Activated naive CD8-positive, alpha-beta T cell treated with anti-CD3 and anti-CD28 coated beads, Interleukin-2, amount 10 ng/mL, durations not matched to agents 7 days and 5 days (primary cell): ENCODE data around the gene DDB1. TPM values are rescaled to one million over a fixed set of nuclear protein-coding genes. Genes with fewer than 3 reads are reported as not detected.
A peak's percentile ranks its signal among the peaks of the same experiment; 100 is the strongest.
"Not testable (repeated sequence)": the region's sequence is repeated elsewhere in the genome, so short reads cannot be mapped to it uniquely, and the experiment has no call there.

Experiments
- ATAC-seq: fragments of 150-1000 bp; cut with Tn5 transposase; one replicate; pipeline ENCODE4 v1.10.0; 2021; ENCODE audit warnings: low read depth, moderate library complexity
- POLR2A ChIA-PET: fragments of 350-600 bp; sonication (Branson Sonifier 250); formaldehyde crosslinking; loops from one replicate; lab custom pipeline; 2021; ENCODE audit warnings: antibody characterized with exemption; lab: Charles Lee
- DNase-seq: peaks from one replicate; pipeline ENCODE4 v3.0.0; 2021
- H3K27ac Mint-ChIP-seq: one replicate; pipeline ENCODE4 v1.8.0; 2022; ENCODE audit warnings: mild to moderate bottlenecking, mixed read lengths
- H3K27me3 Mint-ChIP-seq: one replicate; pipeline ENCODE4 v1.8.0; 2022; ENCODE audit warnings: mild to moderate bottlenecking, moderate library complexity, mixed read lengths
- H3K36me3 Mint-ChIP-seq: one replicate; pipeline ENCODE4 v1.8.0; 2021; ENCODE audit warnings: mild to moderate bottlenecking, mixed read lengths
- H3K4me1 Mint-ChIP-seq: one replicate; pipeline ENCODE4 v1.8.0; 2021; ENCODE audit warnings: mixed read lengths
- H3K4me3 Mint-ChIP-seq: one replicate; pipeline ENCODE4 v1.8.0; 2022; ENCODE audit warnings: mild to moderate bottlenecking, moderate library complexity, mixed read lengths
- H3K9me3 Mint-ChIP-seq: one replicate; pipeline ENCODE4 v1.8.0; 2021; ENCODE audit warnings: mixed read lengths
- total RNA-seq, 2 experiments: library from RNA; stranded (reverse); gene quantifications; one replicate each; pipeline ENCODE4 v1.2.3, GENCODE V29; 2021

Gene DDB1
- total RNA-seq, 2 experiments from 2014 or later: 168 to 181 TPM

DNA sequence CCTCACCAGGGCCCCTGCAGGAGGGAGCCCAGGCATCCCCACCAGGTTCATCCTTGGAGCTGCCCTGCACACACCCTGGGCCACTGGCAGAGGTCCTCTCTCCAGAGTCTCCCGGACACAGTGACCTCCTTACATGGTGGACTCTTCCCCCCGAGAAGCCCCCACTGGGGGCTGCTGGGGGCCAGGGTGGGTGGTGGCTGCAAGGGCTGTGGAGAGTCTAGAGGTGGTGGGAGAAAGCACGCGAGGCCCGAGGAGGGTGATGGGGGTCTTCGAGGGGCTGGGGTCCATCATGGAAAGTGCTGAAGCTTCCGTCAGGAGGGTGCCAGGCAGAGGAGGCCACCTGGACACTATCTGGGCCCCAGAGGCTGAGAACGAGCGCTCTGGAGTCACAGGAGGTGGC is 74.4 kb downstream of the DDB1 start:
- POLR2A ChIA-PET: no interaction called here
- Mint-ChIP-seq H3K27ac (no peak overlapping the region), H3K9me3 (no peaks in the 10 kb centered on the region), H3K4me1 (no peaks in the 10 kb centered on the region), H3K36me3 (no peaks in the 10 kb centered on the region), H3K27me3 (no peaks in the 10 kb centered on the region), H3K4me3 (no peak overlapping the region)
- ATAC-seq (no peak), DNase-seq (no peak)

DNA sequence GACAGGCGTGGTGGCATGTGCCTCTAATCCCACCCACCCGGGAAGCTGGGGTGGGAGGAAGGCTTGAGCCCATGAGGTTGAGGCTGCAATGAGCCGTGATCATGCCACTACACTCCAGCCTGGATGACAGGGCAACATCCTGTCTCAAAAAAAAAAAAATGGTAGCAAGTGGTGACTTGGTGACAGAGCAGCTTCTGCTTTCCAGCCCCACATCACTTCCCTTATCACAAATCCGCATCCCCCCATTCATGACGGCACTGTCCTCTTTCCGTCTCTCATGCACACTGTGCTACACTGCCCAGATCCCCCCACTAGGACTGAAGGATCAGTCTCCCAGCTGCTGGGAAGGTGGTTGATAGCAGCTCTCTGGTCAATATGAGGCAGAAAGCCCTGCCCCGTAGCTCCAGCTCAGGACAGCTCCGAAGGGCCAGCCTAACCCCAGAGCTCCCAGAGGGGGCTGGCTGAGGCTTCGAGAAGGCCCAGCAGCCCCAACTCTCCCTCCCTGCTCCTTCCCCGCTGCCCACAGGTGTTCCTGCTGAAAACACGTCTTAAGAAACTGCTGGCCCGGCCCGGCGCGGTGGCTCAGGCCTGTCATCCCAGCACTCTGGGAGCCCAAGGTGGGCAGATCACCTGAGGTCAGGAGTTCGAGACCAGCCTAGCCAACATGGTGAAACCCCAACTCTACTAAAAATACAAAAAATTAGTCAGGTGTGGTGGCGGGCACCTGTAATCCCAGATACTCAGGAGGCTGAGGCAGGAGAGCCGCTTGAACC is 76.0 kb downstream of the DDB1 start:
- no peaks in the 10 kb centered on the region for H3K27me3 Mint-ChIP-seq
- no peak overlapping the region for H3K4me3 Mint-ChIP-seq
- no peaks in the 10 kb centered on the region for H3K4me1 Mint-ChIP-seq
- H3K9me3 Mint-ChIP-seq: no peaks in the 10 kb centered on the region
- H3K27ac Mint-ChIP-seq: no peak overlapping the region
- DNase-seq (no peak), ATAC-seq (no peak)
- no peaks in the 10 kb centered on the region for H3K36me3 Mint-ChIP-seq
- POLR2A ChIA-PET: interaction anchor here (0.6 kb wide), 1 partner anchor 63 kb away, joined by 5 read pairs; no protein-coding TSS in a partner anchor

DNA sequence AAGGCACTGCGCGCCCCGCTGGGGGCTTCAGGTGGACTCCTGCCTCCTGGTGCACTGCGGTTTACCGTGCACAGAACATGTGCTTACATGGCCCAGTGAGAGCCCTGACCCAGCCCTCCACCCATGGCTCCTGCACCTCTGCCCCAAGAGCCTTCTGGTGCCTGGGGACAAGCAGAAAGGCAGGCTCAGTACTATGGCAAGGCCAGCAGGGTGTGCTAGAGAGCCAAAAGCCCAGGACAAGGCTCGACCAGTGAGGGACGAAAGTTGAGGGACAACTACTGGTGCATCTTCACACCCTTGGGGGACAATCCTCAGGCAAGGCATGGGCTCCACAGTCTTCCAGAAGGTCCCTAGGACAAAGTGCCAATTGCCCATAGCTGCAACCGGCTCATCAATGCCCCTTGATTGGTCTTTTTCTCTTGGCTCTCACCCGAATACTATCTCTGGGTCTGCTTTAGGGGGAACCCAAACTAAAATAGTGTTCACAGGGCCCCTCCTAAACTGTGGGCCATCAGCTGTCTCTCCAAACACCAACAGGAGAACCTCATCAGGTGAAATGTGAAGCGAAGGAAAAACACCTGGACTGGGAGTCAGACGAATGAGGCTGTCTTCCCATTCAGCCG is 78.4 kb downstream of the DDB1 start:
- peak; percentile 96 for ATAC-seq
- H3K27ac Mint-ChIP-seq: no peak overlapping the region
- no peaks in the 10 kb centered on the region for H3K36me3 Mint-ChIP-seq
- H3K4me1 Mint-ChIP-seq: no peaks in the 10 kb centered on the region
- no peak overlapping the region for H3K4me3 Mint-ChIP-seq
- DNase-seq: peak; percentile 76
- no peaks in the 10 kb centered on the region for H3K9me3 Mint-ChIP-seq
- H3K27me3 Mint-ChIP-seq: no peaks in the 10 kb centered on the region
- POLR2A ChIA-PET: interaction anchor here (0.7 to 1.2 kb wide), 2 partner anchors 40 to 82 kb away, joined by 3 read pairs; partner anchors contain the start of gene VWCE

DNA sequence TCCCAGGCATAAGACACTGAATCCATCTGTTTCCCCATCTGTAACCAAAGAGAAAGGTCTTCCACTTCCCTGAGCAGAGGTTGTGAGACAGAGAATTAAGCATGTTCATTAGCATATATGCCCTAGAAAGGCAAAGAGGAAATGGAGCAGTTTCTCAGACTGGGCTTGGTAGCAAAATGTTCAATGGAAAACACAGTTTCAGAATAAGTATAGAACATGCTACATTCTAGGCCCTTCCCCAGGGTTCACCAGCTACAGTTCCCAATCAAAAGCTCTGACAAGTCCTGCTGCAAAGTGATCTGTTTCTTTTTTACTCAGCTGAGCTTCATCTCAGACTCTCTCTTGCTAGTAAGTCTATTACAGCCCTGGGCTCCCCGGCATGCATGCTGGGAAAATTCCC is 80.6 kb downstream of the DDB1 start:
- DNase-seq, H3K4me3 Mint-ChIP-seq, H3K9me3 Mint-ChIP-seq, ATAC-seq, POLR2A ChIA-PET, H3K4me1 Mint-ChIP-seq, H3K27ac Mint-ChIP-seq, H3K36me3 Mint-ChIP-seq, H3K27me3 Mint-ChIP-seq: not testable (repeated sequence)

DNA sequence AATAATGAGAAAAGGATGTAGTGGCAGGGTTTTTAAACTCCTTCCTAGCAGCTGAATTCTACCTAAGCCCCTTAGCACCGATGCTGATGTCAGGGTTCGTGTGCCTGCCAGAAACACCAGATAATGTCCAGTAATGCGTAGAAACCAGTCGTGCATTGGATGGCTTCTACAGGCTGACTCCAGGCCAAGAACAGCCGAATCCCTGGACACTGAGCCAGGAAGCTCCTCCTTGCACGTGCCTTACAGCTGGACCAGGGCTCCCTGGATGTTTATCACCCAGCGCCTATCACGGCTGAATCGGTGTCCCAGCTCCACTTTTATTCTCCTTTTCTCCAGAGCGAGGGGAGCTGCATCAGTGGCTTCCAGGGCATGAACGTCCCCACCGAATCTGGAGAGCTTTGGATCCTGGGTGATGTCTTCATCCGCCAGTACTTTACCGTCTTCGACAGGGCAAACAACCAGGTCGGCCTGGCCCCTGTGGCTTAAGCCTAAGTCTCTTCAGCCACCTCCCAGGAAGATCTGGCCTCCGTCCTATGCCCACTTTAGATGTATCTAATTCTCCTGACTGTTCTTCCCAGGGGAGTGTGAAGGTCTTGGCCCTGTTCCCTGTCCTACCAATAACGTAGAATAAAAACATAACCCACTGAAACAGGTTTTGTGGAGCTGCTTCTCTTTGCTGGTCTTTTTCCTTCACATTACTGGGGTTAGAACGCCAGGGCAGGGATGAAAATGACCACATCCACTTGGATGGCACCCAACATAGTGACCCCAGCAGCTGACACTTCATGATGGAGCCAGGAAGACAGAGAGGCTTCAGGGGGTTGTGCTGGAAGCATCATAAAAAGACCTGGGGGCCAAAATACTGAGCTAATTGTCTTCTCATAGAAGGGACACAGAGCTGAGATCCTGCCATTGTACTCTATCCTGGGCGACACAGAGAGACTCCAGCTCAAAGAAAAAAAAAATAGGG is 81.8 kb downstream of the DDB1 start:
- H3K4me3 Mint-ChIP-seq, H3K4me1 Mint-ChIP-seq, H3K36me3 Mint-ChIP-seq, H3K27me3 Mint-ChIP-seq, ATAC-seq, POLR2A ChIA-PET, DNase-seq, H3K9me3 Mint-ChIP-seq, H3K27ac Mint-ChIP-seq: not testable (repeated sequence)

Other genes starting within 250 kb of the DDB1 start
- 100 to 1,000 TPM; 303 to 313 TPM for gene CD5, start 230.6 kb downstream of the DDB1 start, total RNA-seq
- 1 to 10 TPM; 5.6 to 6.0 TPM for gene VPS37C, start 171.7 kb downstream of the DDB1 start, total RNA-seq
- gene PGA3, start 129.6 kb downstream of the DDB1 start, total RNA-seq: not detected
- not detected for gene PGA4, start 110.8 kb downstream of the DDB1 start, total RNA-seq
- not detected for gene PGA5, start 91.9 kb downstream of the DDB1 start, total RNA-seq
- gene VWCE, start 37.8 kb downstream of the DDB1 start, total RNA-seq: 1 to 10 TPM; 2.4 to 3.1 TPM
- gene TKFC, start 123 bp upstream of the DDB1 start, total RNA-seq: 10 to 100 TPM; 31.5 to 34.3 TPM
- 10 to 100 TPM; 43.6 to 44.7 TPM for gene CYB561A3, start 28.8 kb upstream of the DDB1 start, total RNA-seq
- gene TMEM138, start 29.3 kb upstream of the DDB1 start, total RNA-seq: 10 to 100 TPM; 53.4 to 57.7 TPM
- gene TMEM216, start 59.5 kb upstream of the DDB1 start, total RNA-seq: 10 to 100 TPM; 10.5 to 11.1 TPM
- gene CPSF7, start 96.9 kb upstream of the DDB1 start, total RNA-seq: 100 to 1,000 TPM; 115 to 118 TPM
- gene SDHAF2, start 97.0 kb upstream of the DDB1 start, total RNA-seq: 10 to 100 TPM; 48.5 to 53.1 TPM
- gene LRRC10B, start 175.6 kb upstream of the DDB1 start, total RNA-seq: not detected
- not detected for gene SYT7, start 248.0 kb upstream of the DDB1 start, total RNA-seq